Caco-2 (cell line): ENCODE results near the gene SLX9. TPM values are rescaled to one million over a fixed set of nuclear protein-coding genes. Genes with fewer than 3 reads are reported as not detected.

Source experiments
- BruUV-seq: library from RNA; stranded (reverse); fragments of 400-500 nt; replicated peaks from 2 replicates; lab custom pipeline; 2021; lab: Mats Ljungman, UMichigan
- CTCF ChIA-PET: fragments of 300-600 bp; sonication (Branson Sonifier 250); formaldehyde crosslinking; loops from one replicate; lab custom pipeline; 2022; ENCODE audit warnings: antibody characterized with exemption; lab: Charles Lee
- POLR2A ChIA-PET: fragments of 300-600 bp; sonication (Branson Sonifier 250); formaldehyde crosslinking; loops from one replicate; lab custom pipeline; 2022; ENCODE audit warnings: antibody characterized with exemption; lab: Charles Lee
- DNase-seq, 2 experiments: peaks; one replicate each; pipeline versions ENCODE4 v3.0.0 to v3.0.0-alpha.2; 2020 to 2022
- H3K27me3 ChIP-seq: replicated peaks from 2 replicates; pipeline ENCODE4 v1.6.0; 2011; ENCODE audit warnings: low read length; ENCODE audit not compliant: control insufficient read depth, insufficient read depth
- H3K36me3 ChIP-seq: 2 replicates; pipeline ENCODE4 v1.5.1; 2011; ENCODE audit warnings: low read length; ENCODE audit not compliant: control insufficient read depth, insufficient read depth
- H3K4me1 ChIP-seq: fragments of 250-450 bp; sonication (Bioruptor Pico); 2 replicates; pipeline ENCODE4 v1.5.1; 2020; ENCODE audit warnings: mild to moderate bottlenecking
- H3K4me3 ChIP-seq: 2 replicates; pipeline ENCODE4 v1.5.1; 2011; ENCODE audit warnings: low read depth, mild to moderate bottlenecking, control low read depth, low read length
- H3K9me3 ChIP-seq: fragments of 250-450 bp; sonication (Bioruptor Pico); 2 replicates; pipeline ENCODE4 v1.5.1; 2020; ENCODE audit warnings: mild to moderate bottlenecking, moderate library complexity
- H3K27ac Mint-ChIP-seq: one replicate; pipeline ENCODE4 v1.8.0; 2022; ENCODE audit warnings: mixed read lengths; ENCODE audit not compliant: unreplicated experiment
- H3K27me3 Mint-ChIP-seq: one replicate; pipeline ENCODE4 v1.8.0; 2022; ENCODE audit warnings: mixed read lengths; ENCODE audit not compliant: insufficient read depth, unreplicated experiment
- H3K36me3 Mint-ChIP-seq: one replicate; pipeline ENCODE4 v1.8.0; 2022; ENCODE audit warnings: mild to moderate bottlenecking, mixed read lengths; ENCODE audit not compliant: insufficient read depth, unreplicated experiment
- H3K4me1 Mint-ChIP-seq: one replicate; pipeline ENCODE4 v1.8.0; 2022; ENCODE audit warnings: low read depth, mixed read lengths; ENCODE audit not compliant: unreplicated experiment
- H3K4me3 Mint-ChIP-seq: one replicate; pipeline ENCODE4 v1.8.0; 2022; ENCODE audit warnings: mild to moderate bottlenecking, moderate library complexity, mixed read lengths; ENCODE audit not compliant: unreplicated experiment
- H3K9me3 Mint-ChIP-seq: one replicate; pipeline ENCODE4 v1.8.0; 2022; ENCODE audit warnings: mixed read lengths; ENCODE audit not compliant: unreplicated experiment
- CTCF ChIP-seq, 2 experiments: fragments of 200-600 bp in 1 of 2; IDR thresholded peaks; 1 replicate in 1 of 2; 2 replicates in 1 of 2; pipeline versions ENCODE4 v1.5.1 to v1.8.0; 2011 to 2022; ENCODE audit warnings: antibody characterized with exemption in 1 of 2, control low read depth in 1 of 2, inconsistent platforms in 1 of 2, low read depth in 1 of 2, low read length in 1 of 2, mild to moderate bottlenecking in 1 of 2, moderate library complexity in 1 of 2; ENCODE audit not compliant: insufficient read depth in 1 of 2, severe bottlenecking in 1 of 2, unreplicated experiment in 1 of 2
- intact Hi-C: fragments of 100-400 bp; cut with micrococcal nuclease; formaldehyde crosslinking; loops from one replicate; pipeline ENCODE4 v1.10.0; 2022; ENCODE audit not compliant: unreplicated experiment
- total RNA-seq: library from RNA; stranded (reverse); gene quantifications from 2 replicates; pipeline ENCODE4 v1.2.3, GENCODE V29; 2022

The SLX9 gene
- total RNA-seq, 1 experiment from 2014 or later = 62.1 TPM

GRCh38 chr21:44910229-44911067 is 29.4 kb upstream of the SLX9 start:
- no peak for DNase-seq
- H3K27ac Mint-ChIP-seq = no peak overlapping the region
- no peaks in the 10 kb centered on the region for H3K36me3 ChIP-seq
- H3K9me3 ChIP-seq = no peaks in the 10 kb centered on the region
- no peak overlapping the region for H3K4me3 Mint-ChIP-seq
- no peak for TF ChIP-seq CTCF (IDR thresholded peaks at IDR 0.05; ENCODE audit: insufficient read depth in 1 of 2, low read depth in 1 of 2, low read length in 1 of 2, severe bottlenecking in 1 of 2, unreplicated experiment in 1 of 2)
- no peaks in the 10 kb centered on the region for H3K4me1 Mint-ChIP-seq
- peaks cover 4% of the 10 kb centered on the region for H3K27me3 Mint-ChIP-seq
- intact Hi-C loops = no loop called here
- H3K36me3 Mint-ChIP-seq = no peaks in the 10 kb centered on the region
- no TSS peak for BruUV-seq
- ChIA-PET POLR2A (no interaction called here), CTCF (no interaction called here)
- H3K4me1 ChIP-seq = no peaks in the 10 kb centered on the region
- H3K27me3 ChIP-seq = no peaks in the 10 kb centered on the region
- H3K4me3 ChIP-seq = no peak overlapping the region
- no peaks in the 10 kb centered on the region for H3K9me3 Mint-ChIP-seq

GRCh38 chr21:44911068-44911383 is 28.8 kb upstream of the SLX9 start:
- Mint-ChIP-seq H3K27ac (no peak overlapping the region), H3K36me3 (no peaks in the 10 kb centered on the region), H3K27me3 (peaks cover 4% of the 10 kb centered on the region), H3K4me1 (no peaks in the 10 kb centered on the region), H3K4me3 (no peak overlapping the region), H3K9me3 (no peaks in the 10 kb centered on the region)
- no peak overlapping the region for H3K4me3 ChIP-seq
- BruUV-seq = no TSS peak
- intact Hi-C loops = no loop called here
- H3K27me3 ChIP-seq = no peaks in the 10 kb centered on the region
- H3K36me3 ChIP-seq = no peaks in the 10 kb centered on the region
- no peak for TF ChIP-seq CTCF (IDR thresholded peaks at IDR 0.05; ENCODE audit: insufficient read depth in 1 of 2, low read depth in 1 of 2, low read length in 1 of 2, severe bottlenecking in 1 of 2, unreplicated experiment in 1 of 2)
- no peaks in the 10 kb centered on the region for H3K9me3 ChIP-seq
- no peak for DNase-seq
- CTCF ChIA-PET = no interaction called here
- H3K4me1 ChIP-seq = no peaks in the 10 kb centered on the region
- POLR2A ChIA-PET = no interaction called here

GRCh38 chr21:44911384-44912157 is 28.3 kb upstream of the SLX9 start:
- no peaks in the 10 kb centered on the region for H3K36me3 Mint-ChIP-seq
- H3K4me3 Mint-ChIP-seq = no peak overlapping the region
- no peaks in the 10 kb centered on the region for H3K9me3 ChIP-seq
- H3K9me3 Mint-ChIP-seq = no peaks in the 10 kb centered on the region
- H3K27ac Mint-ChIP-seq = no peak overlapping the region
- no peaks in the 10 kb centered on the region for H3K36me3 ChIP-seq
- TF ChIP-seq CTCF (IDR thresholded peaks at IDR 0.05; ENCODE audit: insufficient read depth in 1 of 2, low read depth in 1 of 2, low read length in 1 of 2, severe bottlenecking in 1 of 2, unreplicated experiment in 1 of 2) = peak in 1 of 2 experiments; percentile 6
- H3K27me3 Mint-ChIP-seq = peaks cover 4% of the 10 kb centered on the region
- H3K4me3 ChIP-seq = no peak overlapping the region
- H3K27me3 ChIP-seq = no peaks in the 10 kb centered on the region
- no TSS peak for BruUV-seq
- intact Hi-C loops = no loop called here
- CTCF ChIA-PET = no interaction called here
- POLR2A ChIA-PET = no interaction called here
- H3K4me1 ChIP-seq = no peaks in the 10 kb centered on the region
- no peaks in the 10 kb centered on the region for H3K4me1 Mint-ChIP-seq
- no peak for DNase-seq
